Gastroesophageal sphincter (tissue), 3 donors: ENCODE results near the gene IKZF1.

Experiments used
- CTCF ChIP-seq, 4 experiments: fragments of 200-600 bp in 2 of 4; fragments of 450-650 bp in 2 of 4; sonication (generic) in 1 of 4; IDR thresholded peaks; one replicate each; pipeline ENCODE4 v1.5.1; 2017 to 2019; ENCODE audit warnings: antibody characterized with exemption in 4 of 4, mild to moderate bottlenecking in 2 of 4, moderate library complexity in 2 of 4
- EP300 ChIP-seq: sonication (generic); formaldehyde crosslinking; IDR thresholded peaks from one replicate; pipeline ENCODE4 v1.6.1; 2017; ENCODE audit warnings: antibody characterized with exemption, mild to moderate bottlenecking
- POLR2A ChIP-seq, 2 donors: fragments of 450-650 bp; IDR thresholded peaks; one replicate each; pipeline ENCODE4 v1.6.1; 2017; ENCODE audit warnings: antibody characterized with exemption in 2 of 2, mild to moderate bottlenecking in 2 of 2, moderate library complexity in 1 of 2
- POLR2AphosphoS5 ChIP-seq: sonication (generic); formaldehyde crosslinking; IDR thresholded peaks from one replicate; pipeline ENCODE4 v1.6.1; 2017; ENCODE audit warnings: antibody characterized with exemption

- TF ChIP-seq CTCF (IDR thresholded peaks at IDR 0.05) = no peak
- no peak for TF ChIP-seq POLR2A (IDR thresholded peaks at IDR 0.05)
- TF ChIP-seq POLR2AphosphoS5 = no peak
- TF ChIP-seq EP300 = no peak
Measured at GRCh38 chr7:50428911-50429310, 124.4 kb downstream of the IKZF1 start.
